Spleen (tissue), 11 donors: ENCODE results near the gene GJA9. TPM values are rescaled to one million over a fixed set of nuclear protein-coding genes. Genes with fewer than 3 reads are reported as not detected.

Source experiments
- DNase-seq: peaks from one replicate; pipeline ENCODE4 v3.0.0-alpha.2; 2020
- H3K27ac ChIP-seq, 8 donors: fragments of 200-600 bp; sonication (generic) in 7 of 8; 1 replicate in 4 of 8; 2 replicates in 4 of 8; pipeline versions ENCODE4 v1.5.0 to v1.8.0; 2016 to 2021; ENCODE audit warnings: inconsistent platforms in 4 of 8, mild to moderate bottlenecking in 4 of 8, moderate library complexity in 1 of 8
- H3K27me3 ChIP-seq, 7 donors: fragments of 200-600 bp; sonication (generic) in 6 of 7; replicated peaks in 1 of 7; 1 replicate in 4 of 7; 2 replicates in 3 of 7; pipeline versions ENCODE4 v1.5.0 to v1.8.0; 2016 to 2021; ENCODE audit warnings: inconsistent platforms in 3 of 7, mild to moderate bottlenecking in 1 of 7
- H3K36me3 ChIP-seq, 6 donors: fragments of 200-600 bp; sonication (generic) in 5 of 6; 1 replicate in 4 of 6; 2 replicates in 2 of 6; pipeline versions ENCODE4 v1.5.0 to v1.8.0; 2016 to 2021; ENCODE audit warnings: inconsistent platforms in 2 of 6
- H3K4me1 ChIP-seq, 6 donors: fragments of 200-600 bp; sonication (generic) in 5 of 6; 1 replicate in 3 of 6; 2 replicates in 3 of 6; pipeline versions ENCODE4 v1.5.0 to v1.8.0; 2016 to 2021; ENCODE audit warnings: inconsistent platforms in 3 of 6
- H3K4me3 ChIP-seq, 8 donors: fragments of 200-600 bp; sonication (generic) in 7 of 8; 1 replicate in 4 of 8; 2 replicates in 4 of 8; pipeline versions ENCODE4 v1.5.0 to v1.8.0; 2016 to 2021; ENCODE audit warnings: inconsistent platforms in 4 of 8, mild to moderate bottlenecking in 4 of 8, moderate library complexity in 2 of 8
- H3K9me3 ChIP-seq, 8 donors: fragments of 200-600 bp; sonication (generic) in 7 of 8; 1 replicate in 4 of 8; 2 replicates in 4 of 8; pipeline versions ENCODE4 v1.5.0 to v1.8.0; 2016 to 2021; ENCODE audit warnings: inconsistent platforms in 4 of 8
- CTCF ChIP-seq, 11 experiments: fragments of 200-600 bp in 7 of 11; fragments of 450-650 bp in 4 of 11; sonication (generic) in 4 of 11; IDR thresholded peaks in 8 of 11; conservative IDR thresholded peaks in 3 of 11; 1 replicate in 7 of 11; 2 replicates in 4 of 11; pipeline versions ENCODE4 v1.4.0 to v1.8.0; 2016 to 2021; ENCODE audit warnings: antibody characterized with exemption in 11 of 11, inconsistent platforms in 4 of 11, mild to moderate bottlenecking in 1 of 11
- POLR2A ChIP-seq, 3 donors: fragments of 450-650 bp; IDR thresholded peaks; one replicate each; pipeline ENCODE4 v1.5.1; 2017; ENCODE audit warnings: antibody characterized with exemption in 3 of 3, mild to moderate bottlenecking in 1 of 3
- POLR2AphosphoS5 ChIP-seq, 3 donors: sonication (generic); formaldehyde crosslinking; IDR thresholded peaks; one replicate each; pipeline ENCODE4 v1.5.1; 2017; ENCODE audit warnings: antibody characterized with exemption in 3 of 3
- WGBS, 5 donors: extraction: QIAGEN DNeasy Blood & Tissue Kit in 3 of 5; methylation state at CpG; one replicate each; pipeline versions ENCODE4 v1.1.5 to v1.1.7; 2013 to 2018; 5-methylcytosine and 5-hydroxymethylcytosine counted together
- intact Hi-C: fragments of 100-400 bp; cut with DNase I; formaldehyde crosslinking; loops from one replicate; pipeline ENCODE4 v1.15.0; 2023; ENCODE audit warnings: low total_unique reads
- polyA plus RNA-seq, 3 donors: library from polyadenylated mRNA; stranded (reverse); fragments of 200-250 nt; gene quantifications; one replicate each; pipeline ENCODE4 v1.2.1, GENCODE V29; 2013
- total RNA-seq, 7 donors: library from RNA; depleted of rRNA in 3 of 7; stranded (reverse); fragments of >200 nt in 3 of 7; fragmentation: NEBNext Ultra II Directional in 4 of 7; extraction: Animal tissue kit (Norgen Biotek cat#: 25700) in 4 of 7; gene quantifications; one replicate each; pipeline versions ENCODE4 v1.1.0 to v1.2.1, GENCODE V29; 2016 to 2021
- donor health status: healthy with polysubstance abuse.
- donor health status: DM: no; HTN: no; CAD: no; lungs with moderate emphysema.
- donor health status: DM: no; HTN: no; CAD: no.
- donor health status: Bipolar disorder and iron deficiency.
- donor health status: healthy.
- donor health status: DM: no; HTN: no; CAD: no.
- donor health status: DM: yes; HTN: yes; CAD: no.

GJA9 gene
- total and polyA plus RNA-seq, 10 donors, result 0.06 TPM; not detected in 9

- H3K4me1 ChIP-seq, result no peaks in the 10 kb centered on the region
- H3K4me3 ChIP-seq, result no peak overlapping the region
- peaks cover 0 to 28% (median 21%) of the 10 kb centered on the region in 8 donors for H3K9me3 ChIP-seq
- H3K27me3 ChIP-seq, result no peaks in the 10 kb centered on the region
- TF ChIP-seq POLR2AphosphoS5 (IDR thresholded peaks at IDR 0.05), result no peak
- no peak for TF ChIP-seq CTCF (IDR thresholded peaks at IDR 0.05 in 8 of 11, conservative IDR thresholded peaks at IDR 0.05 in 3 of 11)
- TF ChIP-seq POLR2A (IDR thresholded peaks at IDR 0.05), result no peak
- WGBS, 5 donors, result 74 to 100% (median 96%) methylated on average over 2 of the region's 2 CpGs
- DNase-seq, result no peak
- H3K36me3 ChIP-seq, result no peaks in the 10 kb centered on the region
- no peak overlapping the region for H3K27ac ChIP-seq
- intact Hi-C loops, result no loop called here
These were observed 24.6 kb upstream of the GJA9 start for GRCh38 chr1:38905985-38906384.

GRCh38 chr1:38899560-38899959 is 18.2 kb upstream of the GJA9 start:
- intact Hi-C loops, result no loop called here
- TF ChIP-seq CTCF (IDR thresholded peaks at IDR 0.05 in 8 of 11, conservative IDR thresholded peaks at IDR 0.05 in 3 of 11) (no peak), POLR2A (IDR thresholded peaks at IDR 0.05) (no peak)
- Histone ChIP-seq H3K4me1 (no peaks in the 10 kb centered on the region), H3K27ac (no peak overlapping the region), H3K9me3 (no peaks in the 10 kb centered on the region), H3K4me3 (no peak overlapping the region), H3K36me3 (no peaks in the 10 kb centered on the region), H3K27me3 (no peaks in the 10 kb centered on the region)
- WGBS, 5 donors, result 86 to 94% (median 88%) methylated on average over 4 of the region's 4 CpGs
- DNase-seq, result no peak

- intact Hi-C loops, result no loop called here
- H3K27ac ChIP-seq, result no peak overlapping the region
- DNase-seq, result no peak
- TF ChIP-seq POLR2AphosphoS5 (IDR thresholded peaks at IDR 0.05), result no peak
- no peak for TF ChIP-seq POLR2A (IDR thresholded peaks at IDR 0.05)
- H3K27me3 ChIP-seq, result no peaks in the 10 kb centered on the region
- H3K9me3 ChIP-seq, result no peaks in the 10 kb centered on the region
- H3K36me3 ChIP-seq, result no peaks in the 10 kb centered on the region
- H3K4me1 ChIP-seq, result no peaks in the 10 kb centered on the region
- H3K4me3 ChIP-seq, result no peak overlapping the region
These were observed 17.4 kb upstream of the GJA9 start for GRCh38 chr1:38898653-38899230.

- H3K27ac ChIP-seq, result no peak overlapping the region
- no peaks in the 10 kb centered on the region for H3K9me3 ChIP-seq
- H3K4me3 ChIP-seq, result no peak overlapping the region
- WGBS, 5 donors, result 82 to 99% (median 93%) methylated on average over 2 of the region's 2 CpGs
- intact Hi-C loops, result no loop called here
- no peaks in the 10 kb centered on the region for H3K27me3 ChIP-seq
- TF ChIP-seq POLR2AphosphoS5 (IDR thresholded peaks at IDR 0.05), result no peak
- TF ChIP-seq POLR2A (IDR thresholded peaks at IDR 0.05), result no peak
- TF ChIP-seq CTCF (IDR thresholded peaks at IDR 0.05 in 8 of 11, conservative IDR thresholded peaks at IDR 0.05 in 3 of 11), result no peak
- DNase-seq, result no peak
- no peaks in the 10 kb centered on the region for H3K36me3 ChIP-seq
- no peaks in the 10 kb centered on the region for H3K4me1 ChIP-seq
These were observed 14.8 kb upstream of the GJA9 start for GRCh38 chr1:38896169-38896568.

- 73 to 90% (median 86%) methylated on average over 1 of the region's 1 CpG for WGBS, 5 donors
- Histone ChIP-seq H3K36me3 (no peaks in the 10 kb centered on the region), H3K27ac (no peak overlapping the region), H3K9me3 (no peaks in the 10 kb centered on the region), H3K4me1 (no peaks in the 10 kb centered on the region), H3K27me3 (no peaks in the 10 kb centered on the region), H3K4me3 (no peak overlapping the region)
- intact Hi-C loops, result no loop called here
- no peak for DNase-seq
- TF ChIP-seq POLR2AphosphoS5 (IDR thresholded peaks at IDR 0.05) (no peak), CTCF (IDR thresholded peaks at IDR 0.05 in 8 of 11, conservative IDR thresholded peaks at IDR 0.05 in 3 of 11) (no peak), POLR2A (IDR thresholded peaks at IDR 0.05) (no peak)
These were observed 11.6 kb upstream of the GJA9 start for GRCh38 chr1:38892976-38893375.
